Heart left ventricle (tissue), 16 donors: ENCODE measurements around the gene TMEM239. TPM values are rescaled to one million over a fixed set of nuclear protein-coding genes. Genes with fewer than 3 reads are reported as not detected.

Experiments used
- ATAC-seq, 4 donors: fragments of 200-7000 bp; cut with Tn5 transposase; one replicate each; pipeline ENCODE4 v1.9.1; 2020 to 2022; ENCODE audit warnings: moderate library complexity in 4 of 4, mild to moderate bottlenecking in 3 of 4, moderate number of reproducible peaks in 1 of 4
- DNase-seq, 5 donors: peaks; one replicate each; pipeline ENCODE4 v3.0.0-alpha.2; 2020
- H3K27ac ChIP-seq, 12 donors: fragments of 200-600 bp; sonication (generic) in 4 of 12; one replicate each; pipeline versions ENCODE4 v1.5.0 to v1.8.0; 2016 to 2022; ENCODE audit warnings: mild to moderate bottlenecking in 2 of 12
- H3K27me3 ChIP-seq, 9 donors: fragments of 200-600 bp; sonication (generic) in 2 of 9; one replicate each; pipeline versions ENCODE4 v1.5.1 to v1.8.0; 2016 to 2022; ENCODE audit warnings: mild to moderate bottlenecking in 3 of 9
- H3K36me3 ChIP-seq, 9 donors: fragments of 200-600 bp; sonication (generic) in 2 of 9; one replicate each; pipeline versions ENCODE4 v1.5.0 to v1.8.0; 2018 to 2022; ENCODE audit warnings: mild to moderate bottlenecking in 2 of 9
- H3K4me1 ChIP-seq, 12 donors: fragments of 200-600 bp; sonication (generic) in 4 of 12; one replicate each; pipeline versions ENCODE4 v1.5.0 to v1.8.0; 2016 to 2022; ENCODE audit warnings: mild to moderate bottlenecking in 3 of 12
- H3K4me3 ChIP-seq, 12 donors: fragments of 200-600 bp; sonication (generic) in 4 of 12; one replicate each; pipeline versions ENCODE4 v1.5.0 to v1.8.0; 2017 to 2022; ENCODE audit warnings: mild to moderate bottlenecking in 9 of 12, moderate library complexity in 4 of 12
- H3K9me3 ChIP-seq, 12 donors: fragments of 200-600 bp; sonication (generic) in 4 of 12; one replicate each; pipeline versions ENCODE4 v1.5.0 to v1.8.0; 2016 to 2022; ENCODE audit warnings: mild to moderate bottlenecking in 1 of 12
- CTCF ChIP-seq, 12 donors: fragments of 200-600 bp; sonication (generic) in 4 of 12; IDR thresholded peaks; one replicate each; pipeline versions ENCODE4 v1.5.0 to v1.8.0; 2018 to 2022; ENCODE audit warnings: antibody characterized with exemption in 12 of 12, mild to moderate bottlenecking in 5 of 12
- POLR2A ChIP-seq, 2 donors: fragments of 450-650 bp; IDR thresholded peaks; one replicate each; pipeline ENCODE4 v1.6.1; 2017; ENCODE audit warnings: antibody characterized with exemption in 2 of 2, mild to moderate bottlenecking in 2 of 2, moderate library complexity in 2 of 2
- WGBS, 4 donors: extraction: QIAGEN DNeasy Blood & Tissue Kit in 2 of 4; methylation state at CpG; one replicate each; pipeline versions ENCODE4 v1.1.5 to v1.1.7; 2013 to 2018; 5-methylcytosine and 5-hydroxymethylcytosine counted together
- intact Hi-C, 10 donors: fragments of 100-400 bp; cut with DNase I; formaldehyde crosslinking; loops; one replicate each; pipeline versions ENCODE4 v1.11.1 to v1.14.2; 2022
- polyA plus RNA-seq, 2 donors: library from polyadenylated mRNA; stranded (reverse); fragments of 200-250 nt; gene quantifications; one replicate each; pipeline ENCODE4 v1.2.3, GENCODE V29; 2013
- total RNA-seq, 9 donors: library from RNA; depleted of rRNA in 2 of 9; stranded (reverse); fragments of >200 nt in 2 of 9; fragmentation: NEBNext Ultra II Directional in 3 of 9; extraction: Animal tissue kit (Norgen Biotek cat#: 25700) in 3 of 9; gene quantifications; one replicate each; pipeline versions ENCODE4 v1.1.0 to v1.2.4, GENCODE V29; 2016 to 2023
- donor health status: ischemic (EF 13 %, LVEDD 7.1; RV severe dilation, severe dysfunction).
- donor health status: healthy with polysubstance abuse.
- donor health status: DM: no; HTN: yes; CAD: no.
- donor health status: DM: no; HTN: no; CAD: no.
- donor health status: ischemic (EF 25% LVEDD 6.9; RV normal size, moderate dysfunction).
- donor health status: ischemic (EF 25% LVEDD 5.7; RV mildly dilated, moderate dysfunction).
- donor health status: healthy.
- donor health status: DM: yes; HTN: yes; CAD: no.
- donor health status: ischemic (EF 35%, LVEDD 5.7; RV mildly dilated, moderate dysfunction).
- donor health status: nonischemic (EF 11% LVEDD 7.7; RV severe dilation, severe dysfunction).
- donor health status: DM: yes; HTN: yes; CAD: no.
- donor health status: PGD.
- donor health status: ischemic (EF 29% LVEDD 5.4; RV normal size, mild dysfunction).
- donor health status: nonischemic (EF 23%, LVEDD 6.1; RV moderate dilation, normal function).

Gene TMEM239
- total and polyA plus RNA-seq, 11 donors: not detected

DNA sequence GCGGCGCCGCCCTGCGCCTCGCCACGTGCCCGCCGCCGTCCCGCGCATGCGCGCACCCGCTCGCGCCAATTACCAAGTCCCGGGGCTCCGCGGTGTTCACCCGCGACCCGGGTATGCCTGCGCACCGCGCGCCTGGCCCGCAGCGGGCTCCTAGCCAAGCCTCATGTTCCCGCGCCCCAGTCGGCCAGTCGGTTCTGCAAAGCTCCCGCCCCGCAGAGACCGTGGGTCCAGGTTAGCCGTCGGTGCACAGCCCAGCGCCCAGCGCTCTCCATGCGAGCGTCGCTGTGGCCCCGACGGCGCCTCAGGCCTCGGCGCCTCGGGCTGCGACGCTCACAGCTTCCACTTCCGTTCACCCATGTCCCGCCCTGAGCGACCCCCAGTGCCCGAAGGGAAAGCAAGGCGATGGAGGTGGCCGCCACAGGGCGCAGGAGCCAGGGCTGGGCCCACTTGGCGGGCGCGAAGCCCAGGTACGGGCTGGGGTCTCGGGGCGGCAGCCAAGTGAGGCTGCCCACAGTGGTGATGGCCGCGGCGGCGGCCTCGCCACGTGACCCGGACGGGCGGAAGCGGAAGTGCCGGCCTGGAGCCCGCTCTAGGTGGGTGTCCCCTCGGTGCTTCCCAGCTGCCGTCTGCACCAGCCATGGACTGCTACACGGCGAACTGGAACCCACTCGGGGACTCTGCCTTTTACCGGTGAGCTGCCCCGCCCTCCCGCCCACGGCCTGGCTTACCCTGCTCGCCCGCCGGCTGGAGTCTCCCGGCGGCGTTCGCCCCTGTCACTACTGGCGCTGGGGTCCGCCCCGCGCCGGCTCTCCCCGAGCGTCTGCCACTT, 24.2 kb downstream of the TMEM239 start, which contains the start of the genes PCED1A and VPS16:
Gene PCED1A (minus strand): TSS at position 518 of the 829 bp plus-strand sequence. CDS start 743 bp downstream, outside the sequence.
Gene VPS16 (plus strand): TSS at position 608 of the 829 bp plus-strand sequence. CDS start 30 bp downstream, at position 638.
- intact Hi-C loops: loop anchor here in 5 of 10 donors (1.0 to 10.0 kb wide), 7 partner anchors 32 to 316 kb away; partner anchors contain the start of genes EBF4 (in 2 of the 5), PTPRA (in 2 of the 5) and IDH3B (in 1 of the 5)

GRCh38 chr20:2840967-2841531, 24.9 kb downstream of the TMEM239 start:
- peak; percentile 67 to 83 (median 76) for DNase-seq
- Histone ChIP-seq H3K27me3 (no peaks in the 10 kb centered on the region), H3K36me3 (peaks cover 0 to 13% (median 0%) of the 10 kb centered on the region in 9 donors), H3K4me3 (peak overlapping the region; percentile 70 to 99 (median 91)), H3K27ac (peak overlapping the region; percentile 69 to 96 (median 87)), H3K4me1 (peaks cover 0 to 26% (median 15%) of the 10 kb centered on the region in 12 donors), H3K9me3 (no peaks in the 10 kb centered on the region)
- peak; percentile 44 to 78 (median 64) for ATAC-seq
- intact Hi-C loops: loop anchor here in 5 of 10 donors (1.0 to 10.0 kb wide), 7 partner anchors 32 to 316 kb away; partner anchors contain the start of genes EBF4 (in 2 of the 5), PTPRA (in 2 of the 5) and IDH3B (in 1 of the 5)
- TF ChIP-seq CTCF (IDR thresholded peaks at IDR 0.05) (peak in 1 of 12 donors; percentile 7), POLR2A (IDR thresholded peaks at IDR 0.05) (no peak)
- WGBS, 4 donors: 4 to 7% (median 5%) methylated on average over 26 to 33 of the region's 33 CpGs

More for the DNA sequence above, 24.2 kb downstream of the TMEM239 start, which contains the start of the genes PCED1A and VPS16:
- DNase-seq (peak; percentile 89 to 95 (median 91)), ATAC-seq (peak; percentile 97 to 99 (median 98))
- WGBS, 4 donors: 3 to 7% (median 3%) methylated on average over 41 to 98 of the region's 98 CpGs
- peak in 1 of 2 donors; percentile 46 for TF ChIP-seq POLR2A (IDR thresholded peaks at IDR 0.05)
- TF ChIP-seq CTCF (IDR thresholded peaks at IDR 0.05): no peak
- peak within 1 kb of the TSS; percentile 69 to 96 (median 87) for H3K27ac ChIP-seq
- peaks cover 0 to 13% (median 0%) of the 10 kb centered on the region in 9 donors for H3K36me3 ChIP-seq
- no peaks in the 10 kb centered on the region for H3K9me3 ChIP-seq
- peaks cover 0 to 26% (median 15%) of the 10 kb centered on the region in 12 donors for H3K4me1 ChIP-seq
- H3K4me3 ChIP-seq: peak within 1 kb of the TSS; percentile 70 to 99 (median 91)
- no peaks in the 10 kb centered on the region for H3K27me3 ChIP-seq

DNA sequence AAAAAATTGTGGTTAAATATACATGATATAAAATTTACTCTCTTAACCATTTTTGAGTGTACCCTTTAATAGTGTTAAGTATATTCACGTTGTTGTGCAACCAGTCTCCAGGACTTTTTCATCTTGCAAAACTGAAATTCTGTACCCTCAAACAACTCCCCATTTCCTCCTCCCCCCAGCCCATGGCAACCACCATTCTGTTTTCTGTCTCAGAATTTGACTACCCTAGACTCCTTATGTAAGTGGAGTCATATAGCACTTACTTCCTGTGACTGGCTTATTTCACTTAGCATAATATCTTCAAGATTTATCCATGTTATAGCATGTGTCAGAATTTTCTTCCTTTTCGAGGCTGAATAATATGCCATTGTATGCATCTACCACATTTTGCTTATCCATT, 29.4 kb downstream of the TMEM239 start:
- Histone ChIP-seq H3K4me1 (peaks cover 0 to 13% (median 7%) of the 10 kb centered on the region in 12 donors), H3K9me3 (no peaks in the 10 kb centered on the region), H3K27ac (no peak overlapping the region), H3K27me3 (no peaks in the 10 kb centered on the region), H3K36me3 (peaks cover 0 to 12% (median 0%) of the 10 kb centered on the region in 9 donors), H3K4me3 (no peak overlapping the region)
- ATAC-seq: no peak
- intact Hi-C loops: loop anchor here in 7 of 10 donors (5.0 to 10.0 kb wide), 6 partner anchors 88 to 321 kb away; partner anchors contain the start of genes EBF4 (in 2 of the 7) and IDH3B (in 1 of the 7)
- WGBS, 4 donors: 91 to 96% (median 92%) methylated on average over 2 of the region's 2 CpGs
- no peak for DNase-seq
- no peak for TF ChIP-seq CTCF (IDR thresholded peaks at IDR 0.05)
- no peak for TF ChIP-seq POLR2A (IDR thresholded peaks at IDR 0.05)
